Spleen (tissue), 11 donors: ENCODE data around the gene SPATA12. TPM values are rescaled to one million over a fixed set of nuclear protein-coding genes. Genes with fewer than 3 reads are reported as not detected.

ENCODE experiments used
- DNase-seq: peaks from one replicate; pipeline ENCODE4 v3.0.0-alpha.2; 2020
- H3K27ac ChIP-seq, 8 donors: fragments of 200-600 bp; sonication (generic) in 7 of 8; 1 replicate in 4 of 8; 2 replicates in 4 of 8; pipeline versions ENCODE4 v1.5.0 to v1.8.0; 2016 to 2021; ENCODE audit warnings: inconsistent platforms in 4 of 8, mild to moderate bottlenecking in 4 of 8, moderate library complexity in 1 of 8
- H3K27me3 ChIP-seq, 7 donors: fragments of 200-600 bp; sonication (generic) in 6 of 7; replicated peaks in 1 of 7; 1 replicate in 4 of 7; 2 replicates in 3 of 7; pipeline versions ENCODE4 v1.5.0 to v1.8.0; 2016 to 2021; ENCODE audit warnings: inconsistent platforms in 3 of 7, mild to moderate bottlenecking in 1 of 7
- H3K36me3 ChIP-seq, 6 donors: fragments of 200-600 bp; sonication (generic) in 5 of 6; 1 replicate in 4 of 6; 2 replicates in 2 of 6; pipeline versions ENCODE4 v1.5.0 to v1.8.0; 2016 to 2021; ENCODE audit warnings: inconsistent platforms in 2 of 6
- H3K4me1 ChIP-seq, 6 donors: fragments of 200-600 bp; sonication (generic) in 5 of 6; 1 replicate in 3 of 6; 2 replicates in 3 of 6; pipeline versions ENCODE4 v1.5.0 to v1.8.0; 2016 to 2021; ENCODE audit warnings: inconsistent platforms in 3 of 6
- H3K4me3 ChIP-seq, 8 donors: fragments of 200-600 bp; sonication (generic) in 7 of 8; 1 replicate in 4 of 8; 2 replicates in 4 of 8; pipeline versions ENCODE4 v1.5.0 to v1.8.0; 2016 to 2021; ENCODE audit warnings: inconsistent platforms in 4 of 8, mild to moderate bottlenecking in 4 of 8, moderate library complexity in 2 of 8
- H3K9me3 ChIP-seq, 8 donors: fragments of 200-600 bp; sonication (generic) in 7 of 8; 1 replicate in 4 of 8; 2 replicates in 4 of 8; pipeline versions ENCODE4 v1.5.0 to v1.8.0; 2016 to 2021; ENCODE audit warnings: inconsistent platforms in 4 of 8
- POLR2A ChIP-seq, 3 donors: fragments of 450-650 bp; IDR thresholded peaks; one replicate each; pipeline ENCODE4 v1.5.1; 2017; ENCODE audit warnings: antibody characterized with exemption in 3 of 3, mild to moderate bottlenecking in 1 of 3
- POLR2AphosphoS5 ChIP-seq, 3 donors: sonication (generic); formaldehyde crosslinking; IDR thresholded peaks; one replicate each; pipeline ENCODE4 v1.5.1; 2017; ENCODE audit warnings: antibody characterized with exemption in 3 of 3
- WGBS, 5 donors: extraction: QIAGEN DNeasy Blood & Tissue Kit in 3 of 5; methylation state at CpG; one replicate each; pipeline versions ENCODE4 v1.1.5 to v1.1.7; 2013 to 2018; 5-methylcytosine and 5-hydroxymethylcytosine counted together
- intact Hi-C: fragments of 100-400 bp; cut with DNase I; formaldehyde crosslinking; loops from one replicate; pipeline ENCODE4 v1.15.0; 2023; ENCODE audit warnings: low total_unique reads
- polyA plus RNA-seq, 3 donors: library from polyadenylated mRNA; stranded (reverse); fragments of 200-250 nt; gene quantifications; one replicate each; pipeline ENCODE4 v1.2.1, GENCODE V29; 2013
- total RNA-seq, 7 donors: library from RNA; depleted of rRNA in 3 of 7; stranded (reverse); fragments of >200 nt in 3 of 7; fragmentation: NEBNext Ultra II Directional in 4 of 7; extraction: Animal tissue kit (Norgen Biotek cat#: 25700) in 4 of 7; gene quantifications; one replicate each; pipeline versions ENCODE4 v1.1.0 to v1.2.1, GENCODE V29; 2016 to 2021
- TF ChIP-seq, protein P1 (sequence below), 11 experiments: fragments of 200-600 bp in 7 of 11; fragments of 450-650 bp in 4 of 11; sonication (generic) in 4 of 11; IDR thresholded peaks in 8 of 11; conservative IDR thresholded peaks in 3 of 11; 1 replicate in 7 of 11; 2 replicates in 4 of 11; pipeline versions ENCODE4 v1.4.0 to v1.8.0; 2016 to 2021; ENCODE audit warnings: antibody characterized with exemption in 11 of 11, inconsistent platforms in 4 of 11, mild to moderate bottlenecking in 1 of 11
- donor health status: healthy with polysubstance abuse.
- donor health status: DM: no; HTN: no; CAD: no; lungs with moderate emphysema.
- donor health status: DM: no; HTN: no; CAD: no.
- donor health status: Bipolar disorder and iron deficiency.
- donor health status: healthy.
- donor health status: DM: no; HTN: no; CAD: no.
- donor health status: DM: yes; HTN: yes; CAD: no.

SPATA12 gene
- total and polyA plus RNA-seq, 10 donors = 0.13 to 0.34 (median 0.16) TPM; not detected in 5

DNA sequence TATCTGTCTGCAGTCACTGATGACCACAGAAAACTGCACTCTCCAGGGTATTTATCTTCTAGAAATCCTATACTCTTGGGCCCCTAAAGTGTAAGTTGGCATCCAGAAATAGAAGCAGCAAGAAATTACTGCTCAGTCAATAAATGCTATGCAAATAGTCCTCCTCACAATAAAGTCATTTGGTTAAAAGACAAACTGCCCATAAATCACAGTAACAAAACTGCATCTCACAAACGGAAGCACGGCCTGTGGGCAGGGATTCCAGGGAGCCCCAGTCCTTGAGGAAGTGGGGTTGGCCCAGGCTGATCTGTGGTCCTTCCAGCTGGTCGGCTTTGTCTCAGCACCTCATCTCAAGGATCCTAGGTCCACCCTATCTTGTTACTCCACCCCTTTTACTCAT, 29.7 kb upstream of the SPATA12 start:
- H3K27ac ChIP-seq = no peak overlapping the region
- no peaks in the 10 kb centered on the region for H3K27me3 ChIP-seq
- no peak for DNase-seq
- no peak overlapping the region for H3K4me3 ChIP-seq
- no peaks in the 10 kb centered on the region for H3K9me3 ChIP-seq
- 41 to 66% (median 50%) methylated on average over 3 of the region's 3 CpGs for WGBS, 5 donors
- TF ChIP-seq, protein P1, sequence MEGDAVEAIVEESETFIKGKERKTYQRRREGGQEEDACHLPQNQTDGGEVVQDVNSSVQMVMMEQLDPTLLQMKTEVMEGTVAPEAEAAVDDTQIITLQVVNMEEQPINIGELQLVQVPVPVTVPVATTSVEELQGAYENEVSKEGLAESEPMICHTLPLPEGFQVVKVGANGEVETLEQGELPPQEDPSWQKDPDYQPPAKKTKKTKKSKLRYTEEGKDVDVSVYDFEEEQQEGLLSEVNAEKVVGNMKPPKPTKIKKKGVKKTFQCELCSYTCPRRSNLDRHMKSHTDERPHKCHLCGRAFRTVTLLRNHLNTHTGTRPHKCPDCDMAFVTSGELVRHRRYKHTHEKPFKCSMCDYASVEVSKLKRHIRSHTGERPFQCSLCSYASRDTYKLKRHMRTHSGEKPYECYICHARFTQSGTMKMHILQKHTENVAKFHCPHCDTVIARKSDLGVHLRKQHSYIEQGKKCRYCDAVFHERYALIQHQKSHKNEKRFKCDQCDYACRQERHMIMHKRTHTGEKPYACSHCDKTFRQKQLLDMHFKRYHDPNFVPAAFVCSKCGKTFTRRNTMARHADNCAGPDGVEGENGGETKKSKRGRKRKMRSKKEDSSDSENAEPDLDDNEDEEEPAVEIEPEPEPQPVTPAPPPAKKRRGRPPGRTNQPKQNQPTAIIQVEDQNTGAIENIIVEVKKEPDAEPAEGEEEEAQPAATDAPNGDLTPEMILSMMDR (IDR thresholded peaks at IDR 0.05 in 8 of 11, conservative IDR thresholded peaks at IDR 0.05 in 3 of 11) = no peak
- TF ChIP-seq POLR2A (IDR thresholded peaks at IDR 0.05) (no peak), POLR2AphosphoS5 (IDR thresholded peaks at IDR 0.05) (no peak)
- intact Hi-C loops = no loop called here
- H3K36me3 ChIP-seq = no peaks in the 10 kb centered on the region
- no peaks in the 10 kb centered on the region for H3K4me1 ChIP-seq

DNA sequence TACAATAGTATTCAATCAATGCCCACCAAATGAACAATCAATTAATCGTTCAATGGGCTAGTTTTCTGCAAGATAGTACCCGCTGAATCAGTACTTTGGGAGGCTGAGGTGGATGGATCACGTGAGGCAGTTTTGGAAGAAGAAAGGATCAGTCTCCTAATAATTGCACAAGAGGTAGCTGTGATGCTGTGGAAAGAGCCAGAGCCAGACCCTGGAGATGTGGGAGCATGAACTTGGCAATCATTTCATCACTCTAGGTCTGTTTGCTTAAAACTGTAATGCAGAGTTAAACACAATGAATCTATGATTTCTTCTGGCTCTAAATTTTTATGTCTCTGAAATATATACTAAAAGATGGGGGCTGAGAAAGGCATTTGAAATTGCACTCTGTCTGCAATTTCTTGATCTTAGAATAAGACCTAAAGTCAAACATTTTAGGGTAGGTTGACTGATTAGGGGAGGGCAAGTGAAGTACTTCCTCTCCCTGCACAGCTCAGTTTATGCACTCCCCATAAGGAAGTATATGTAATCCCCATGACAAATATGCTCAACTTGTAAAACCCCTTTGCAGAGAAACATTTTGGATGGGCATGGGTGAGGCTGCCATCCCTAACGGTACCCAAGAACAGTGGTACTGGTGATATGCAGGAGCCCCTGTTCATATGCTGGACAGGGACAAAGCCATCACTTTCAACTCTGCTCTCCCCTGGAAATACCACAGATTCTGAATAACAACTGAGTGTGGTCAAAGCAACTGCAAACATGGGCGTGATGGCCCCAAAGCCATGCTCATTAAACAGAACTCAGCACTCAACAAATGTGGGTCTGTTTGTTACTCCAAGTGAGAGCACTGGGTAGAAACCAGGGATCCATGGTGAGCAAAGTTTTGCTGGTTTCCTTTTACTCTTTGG, 28.6 kb upstream of the SPATA12 start:
- Histone ChIP-seq H3K27ac (no peak overlapping the region), H3K4me3 (no peak overlapping the region), H3K4me1 (no peaks in the 10 kb centered on the region), H3K9me3 (no peaks in the 10 kb centered on the region), H3K27me3 (no peaks in the 10 kb centered on the region), H3K36me3 (no peaks in the 10 kb centered on the region)
- no peak for DNase-seq
- no peak for TF ChIP-seq POLR2AphosphoS5 (IDR thresholded peaks at IDR 0.05)
- TF ChIP-seq, protein P1 (IDR thresholded peaks at IDR 0.05 in 8 of 11, conservative IDR thresholded peaks at IDR 0.05 in 3 of 11) = no peak
- no peak for TF ChIP-seq POLR2A (IDR thresholded peaks at IDR 0.05)
- intact Hi-C loops = no loop called here
- WGBS, 5 donors = 64 to 91% (median 72%) methylated on average over 5 of the region's 5 CpGs

DNA sequence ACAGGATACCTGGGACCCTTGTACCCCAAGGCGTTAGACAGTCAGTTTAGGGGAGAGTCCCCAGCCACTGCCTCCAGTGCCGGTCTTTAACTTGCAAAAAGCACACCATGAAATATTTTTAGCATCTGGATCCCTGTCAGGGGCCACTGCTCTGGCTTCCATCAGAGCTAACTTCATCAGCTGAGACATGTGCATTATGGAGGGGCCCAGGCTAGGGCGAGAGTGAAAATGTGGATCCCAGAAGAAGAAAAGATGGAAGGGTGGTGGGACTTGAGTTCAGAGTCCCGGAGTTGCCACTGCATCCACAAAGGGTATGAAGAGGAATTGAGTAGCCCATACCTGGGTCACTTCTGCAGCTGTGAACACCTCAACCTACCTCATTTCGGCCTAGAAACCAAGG, 23.5 kb upstream of the SPATA12 start:
- Histone ChIP-seq H3K4me1 (no peaks in the 10 kb centered on the region), H3K36me3 (no peaks in the 10 kb centered on the region), H3K9me3 (no peaks in the 10 kb centered on the region), H3K4me3 (no peak overlapping the region), H3K27ac (no peak overlapping the region), H3K27me3 (peaks cover 0 to 5% (median 0%) of the 10 kb centered on the region in 7 donors)
- peak; percentile 41 for DNase-seq
- 88 to 94% (median 89%) methylated on average over 5 of the region's 5 CpGs for WGBS, 5 donors
- intact Hi-C loops = no loop called here
- TF ChIP-seq, protein P1 (IDR thresholded peaks at IDR 0.05 in 8 of 11, conservative IDR thresholded peaks at IDR 0.05 in 3 of 11) = no peak
- TF ChIP-seq POLR2A (IDR thresholded peaks at IDR 0.05) (no peak), POLR2AphosphoS5 (IDR thresholded peaks at IDR 0.05) (no peak)

DNA sequence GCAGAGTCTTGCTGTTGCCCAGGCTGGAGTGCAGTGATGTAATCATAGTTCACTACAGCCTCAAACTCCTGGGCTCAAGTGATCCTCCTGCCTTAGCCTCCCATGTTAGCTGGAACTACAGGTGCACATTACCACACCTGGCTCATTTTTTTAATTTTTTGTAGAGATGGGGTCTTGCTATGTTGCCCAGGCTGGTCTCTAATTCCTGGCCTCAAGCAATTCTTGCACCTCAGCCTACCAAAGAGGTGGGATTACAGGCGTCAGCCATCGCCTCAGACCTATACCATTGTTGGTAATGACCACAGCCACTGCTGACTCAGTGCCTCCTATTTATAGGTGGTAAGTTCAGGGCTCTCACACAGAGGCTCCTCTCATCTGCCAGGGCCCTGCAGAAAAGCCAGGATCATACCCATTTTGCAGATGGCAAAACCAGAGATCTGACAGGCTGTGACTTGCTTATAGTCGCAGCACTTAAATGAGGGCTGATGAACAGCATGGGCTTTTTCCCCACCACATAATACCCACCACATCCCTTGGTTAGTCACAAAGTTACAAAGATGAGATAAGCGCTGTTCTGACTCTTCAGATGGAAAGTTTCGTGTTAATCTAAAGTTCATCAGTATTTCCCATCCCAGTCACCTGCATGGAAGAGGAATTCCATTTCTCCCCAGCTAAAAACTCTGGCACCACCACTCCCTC, 21.8 kb upstream of the SPATA12 start:
- Histone ChIP-seq H3K27me3 (peaks cover 0 to 5% (median 0%) of the 10 kb centered on the region in 7 donors), H3K36me3 (no peaks in the 10 kb centered on the region), H3K4me1 (no peaks in the 10 kb centered on the region), H3K9me3 (no peaks in the 10 kb centered on the region), H3K4me3 (no peak overlapping the region), H3K27ac (no peak overlapping the region)
- TF ChIP-seq POLR2A (IDR thresholded peaks at IDR 0.05) = no peak
- TF ChIP-seq, protein P1 (IDR thresholded peaks at IDR 0.05 in 8 of 11, conservative IDR thresholded peaks at IDR 0.05 in 3 of 11) = no peak
- TF ChIP-seq POLR2AphosphoS5 (IDR thresholded peaks at IDR 0.05) = no peak
- peak; percentile 13 for DNase-seq
- WGBS, 5 donors = 75 to 92% (median 84%) methylated on average over 5 of the region's 5 CpGs
- intact Hi-C loops = no loop called here
